NCI-H2107 (cell line): ENCODE data around the gene LGR5.
"Not testable (repeated sequence)": the region's sequence is repeated elsewhere in the genome, so short reads cannot be mapped to it uniquely, and the experiment has no call there.

ENCODE experiments used
- DNase-seq: peaks from one replicate; lab custom pipeline; 2025; lab: John Stamatoyannopoulos, UW

LGR5 gene

GRCh38 chr12:71476513-71476912 lies 36.9 kb downstream of the LGR5 start:
- DNase-seq: no peak

GRCh38 chr12:71477609-71478008 lies 38.0 kb downstream of the LGR5 start:
- DNase-seq: no peak

DNA sequence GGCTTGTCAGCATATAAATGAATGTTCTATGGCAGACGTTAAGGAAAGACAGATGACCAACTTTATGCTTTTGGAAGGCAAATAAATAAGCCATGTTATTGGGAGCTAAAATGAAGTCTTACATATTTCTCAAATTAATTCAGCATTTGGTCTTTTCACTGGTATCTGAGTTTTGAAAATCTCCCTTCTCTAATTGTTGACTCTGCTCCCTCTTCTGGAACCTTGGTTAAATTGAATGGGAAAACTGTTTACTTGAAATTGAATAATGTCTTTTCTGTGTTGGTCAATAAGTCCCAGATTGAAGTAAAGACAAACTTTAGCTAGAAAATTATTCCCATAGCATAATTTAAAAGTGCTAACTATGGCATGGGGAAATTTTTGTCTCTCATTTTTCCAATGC lies 38.7 kb downstream of the LGR5 start:
- DNase-seq: no peak

GRCh38 chr12:71484272-71484905 lies 44.8 kb downstream of the LGR5 start:
- DNase-seq: no peak

DNA sequence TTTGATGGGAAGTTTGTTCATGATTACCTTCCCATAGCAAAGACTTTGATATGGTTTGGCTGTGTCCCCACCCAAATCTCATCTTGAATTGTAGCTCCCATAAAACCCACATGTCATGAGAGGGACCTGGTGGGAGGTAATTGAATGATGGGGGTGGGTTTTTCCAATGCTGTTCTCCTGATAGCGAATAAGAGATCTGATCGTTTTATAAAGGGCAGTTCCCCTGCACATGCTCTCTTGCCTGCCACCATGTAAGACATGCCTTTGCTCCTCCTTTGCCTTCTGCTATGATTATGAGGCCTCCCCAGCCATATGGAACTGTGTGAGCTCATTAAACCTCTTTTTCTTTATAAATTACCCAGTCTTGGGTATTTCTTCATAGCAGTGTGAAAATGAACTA lies 51.2 kb downstream of the LGR5 start:
- DNase-seq: not testable (repeated sequence)

DNA sequence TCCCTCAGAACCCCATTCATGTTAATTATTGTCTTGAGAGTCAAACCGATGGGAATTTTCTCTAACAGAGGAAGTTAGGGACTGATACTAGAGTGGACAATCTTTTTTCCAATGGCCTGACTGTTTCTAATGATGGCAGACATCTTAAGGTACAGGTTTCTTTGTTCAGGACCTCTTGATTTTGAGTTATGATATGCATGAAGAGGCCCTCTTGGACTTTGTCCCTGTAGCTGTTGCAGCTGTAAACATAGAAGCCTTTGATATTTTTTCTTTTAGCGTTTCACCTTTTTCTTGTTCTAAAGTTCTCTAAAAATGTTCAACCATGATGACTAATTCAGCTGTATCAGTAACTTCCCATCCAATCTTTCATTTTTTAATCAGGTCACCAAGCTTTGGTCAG lies 53.0 kb downstream of the LGR5 start:
- no peak for DNase-seq

DNA sequence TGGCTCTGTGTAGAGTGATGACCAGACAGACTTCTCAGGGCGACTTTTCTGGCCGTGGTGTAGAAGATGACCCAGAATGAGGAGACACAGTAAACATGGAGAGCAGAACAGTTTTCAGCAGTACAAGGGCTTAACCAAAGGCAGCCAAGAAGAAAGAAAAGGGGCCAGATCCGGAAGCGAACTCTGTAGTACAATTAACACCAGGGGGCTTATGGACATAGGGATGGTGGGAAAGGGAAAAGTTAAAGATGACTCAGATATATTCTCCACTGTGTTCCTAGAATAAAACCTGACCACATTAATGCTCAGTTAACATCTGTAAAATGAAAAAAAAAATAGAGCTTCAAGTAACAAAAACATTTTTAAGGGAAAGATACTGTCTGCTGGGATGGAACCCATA lies 60.2 kb downstream of the LGR5 start:
- DNase-seq: no peak

GRCh38 chr12:71503579-71504391 lies 64.2 kb downstream of the LGR5 start:
- DNase-seq: peak; percentile 56

DNA sequence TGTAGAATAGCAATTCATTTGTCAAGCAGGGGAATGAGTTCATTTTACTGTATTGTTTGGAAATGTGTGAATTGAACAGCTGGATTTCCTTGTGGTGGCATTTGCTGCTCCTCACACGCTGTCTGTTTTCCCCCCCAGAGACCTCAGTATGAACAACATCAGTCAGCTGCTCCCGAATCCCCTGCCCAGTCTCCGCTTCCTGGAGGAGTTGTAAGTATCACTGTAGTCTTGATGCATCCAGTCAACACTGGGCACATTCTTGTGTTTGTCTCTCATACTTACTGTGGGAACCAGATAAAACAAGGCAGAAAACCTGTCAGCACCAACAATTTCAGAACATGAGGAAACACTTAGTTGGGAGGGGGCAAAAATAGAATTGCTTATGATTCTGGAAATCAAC lies 64.9 kb downstream of the LGR5 start:
- no peak for DNase-seq

DNA sequence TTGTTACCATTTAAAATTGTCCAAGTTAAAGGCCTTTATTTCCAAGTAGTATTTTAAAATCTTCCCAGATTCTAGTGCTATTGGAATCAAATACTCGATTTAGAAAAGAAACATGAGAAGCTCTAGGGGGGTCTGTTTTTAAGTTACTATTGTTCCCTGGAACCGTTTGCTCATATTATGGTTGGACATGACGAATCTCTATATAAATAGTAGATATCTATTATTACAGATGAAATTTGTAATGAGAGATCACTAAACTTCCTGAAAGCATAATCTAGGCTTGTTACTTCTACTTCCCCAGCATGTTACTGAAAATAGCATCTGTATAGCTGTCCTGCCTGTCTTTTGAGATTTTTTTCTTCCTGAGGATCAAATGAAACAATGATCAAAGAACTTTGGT lies 70.1 kb downstream of the LGR5 start:
- no peak for DNase-seq

GRCh38 chr12:71517145-71517846 lies 77.7 kb downstream of the LGR5 start:
- no peak for DNase-seq

DNA sequence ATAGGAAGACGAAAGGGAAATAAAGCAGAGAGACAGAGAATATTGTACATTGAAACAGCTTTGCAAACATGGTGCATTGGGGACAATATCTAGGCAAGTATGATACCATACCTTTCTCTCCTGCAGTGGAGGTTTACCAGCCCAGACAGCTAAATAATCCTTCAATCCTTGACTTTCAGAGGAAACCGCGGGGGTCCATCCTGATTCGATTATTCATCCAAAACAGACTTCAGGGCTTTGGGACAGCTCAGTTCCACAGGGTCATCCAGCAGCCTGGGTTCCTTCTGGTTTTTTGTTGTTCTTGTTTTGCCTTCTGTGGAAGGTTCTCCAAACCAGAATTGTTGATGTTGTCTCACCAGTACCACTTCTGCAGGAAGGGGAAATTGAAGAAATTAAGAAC lies 81.5 kb downstream of the LGR5 start:
- no peak for DNase-seq

DNA sequence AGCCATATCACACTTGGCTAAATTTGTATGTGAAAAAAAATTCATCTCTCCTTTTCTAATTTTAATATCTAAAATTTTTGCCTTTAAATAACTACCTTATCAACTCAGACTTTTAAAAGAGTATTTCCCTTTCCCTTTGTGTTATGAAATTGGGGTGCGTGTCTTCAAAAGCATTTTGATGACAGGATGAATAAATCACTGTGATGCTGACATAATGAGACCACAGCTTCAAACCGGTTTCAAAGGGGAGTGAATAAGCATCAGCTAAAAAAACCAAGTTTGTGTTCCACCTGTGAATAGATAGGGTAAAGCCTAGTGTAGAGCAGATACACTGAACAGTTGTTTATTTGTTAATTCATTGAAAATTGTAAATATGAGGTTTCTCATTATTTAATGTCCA lies 85.0 kb downstream of the LGR5 start:
- no peak for DNase-seq

GRCh38 chr12:71533703-71534102 lies 94.1 kb downstream of the LGR5 start:
- no peak for DNase-seq

DNA sequence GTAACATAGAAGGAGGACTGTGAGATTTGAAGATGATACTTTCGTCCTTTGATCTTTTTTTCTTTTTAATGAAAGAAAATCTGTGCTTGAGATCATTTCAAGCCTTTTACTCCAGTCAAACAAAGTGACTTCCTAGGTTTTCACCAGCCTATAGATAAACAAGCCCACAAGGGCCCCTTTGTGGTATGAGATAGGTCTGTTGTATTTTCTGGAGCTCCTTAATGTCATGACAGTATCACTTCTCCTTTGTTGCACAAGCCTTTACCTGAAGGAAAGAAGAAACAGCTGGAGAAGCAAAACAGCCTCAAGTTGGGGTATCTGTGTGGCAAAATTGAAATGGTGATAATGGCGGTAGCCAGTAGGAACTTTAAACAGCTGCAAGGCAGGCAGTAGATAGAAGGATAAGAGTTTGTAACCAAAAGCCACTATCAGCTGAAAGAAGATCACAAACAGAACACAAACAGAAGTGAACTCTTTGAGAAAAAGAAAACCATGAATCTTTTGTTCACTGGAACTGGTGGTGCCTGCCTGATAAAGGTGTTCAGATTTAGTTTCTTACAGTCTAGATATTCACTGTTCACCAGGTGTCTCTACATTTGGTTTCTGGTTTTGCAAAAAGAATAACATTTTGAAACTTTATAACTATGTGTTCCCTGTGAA lies 96.8 kb downstream of the LGR5 start:
- no peak for DNase-seq

DNA sequence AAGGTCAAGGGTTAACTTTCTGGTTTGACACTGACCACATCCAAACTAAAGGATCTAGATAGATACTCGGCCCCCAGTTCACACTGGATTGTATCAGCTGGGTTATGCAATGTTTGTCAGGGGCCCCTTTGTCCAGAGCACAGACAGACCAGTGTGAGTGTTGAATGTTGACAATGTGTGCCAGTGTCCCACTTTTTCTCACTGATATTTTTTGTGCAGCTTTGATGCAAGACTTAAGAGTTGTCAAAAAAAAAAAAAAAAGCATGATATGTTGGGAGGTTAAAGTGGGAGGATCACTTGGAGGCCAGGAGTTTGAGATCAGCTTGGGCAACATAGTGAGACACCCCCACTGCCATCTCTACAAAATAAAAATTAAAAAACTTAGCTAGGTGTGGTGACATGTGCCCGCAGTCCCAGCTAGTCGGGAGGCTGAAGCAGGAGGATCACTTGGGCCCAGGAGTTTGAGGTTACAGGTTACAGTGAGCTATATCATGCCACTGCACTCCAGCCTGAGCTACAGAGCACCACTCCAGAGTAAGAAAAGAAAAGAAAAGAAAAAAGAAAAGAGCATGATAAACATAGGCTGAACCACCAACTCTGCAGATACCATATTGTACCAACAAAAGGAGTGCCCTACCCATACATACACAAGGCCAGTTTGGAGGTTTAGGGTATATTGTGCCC lies 97.5 kb downstream of the LGR5 start:
- no peak for DNase-seq

GRCh38 chr12:71538807-71539206 lies 99.2 kb downstream of the LGR5 start:
- DNase-seq: no peak

GRCh38 chr12:71541583-71541982 lies 102.0 kb downstream of the LGR5 start:
- DNase-seq: no peak

- no peak for DNase-seq
Measured at GRCh38 chr12:71546322-71546861, 106.8 kb downstream of the LGR5 start.

GRCh38 chr12:71548893-71549292 lies 109.3 kb downstream of the LGR5 start:
- DNase-seq: no peak

DNA sequence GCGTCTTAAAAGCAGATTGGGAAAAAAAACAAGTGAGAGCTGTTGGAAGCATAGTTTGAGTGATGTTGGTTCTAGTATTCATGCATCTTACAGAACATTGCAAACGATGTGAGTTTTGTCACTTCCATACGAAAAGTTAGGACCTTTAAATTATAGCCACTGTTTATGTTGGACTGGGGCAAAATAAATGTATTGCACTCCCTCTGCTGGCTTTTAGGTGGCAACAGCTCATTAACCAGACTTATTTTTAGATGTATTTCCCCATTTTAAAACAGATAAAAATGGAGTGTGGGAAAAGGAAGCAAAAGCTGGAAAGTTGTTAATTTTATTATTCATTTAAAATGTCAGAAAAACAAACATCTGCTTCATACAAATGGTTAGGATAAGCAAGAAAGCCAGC lies 111.9 kb downstream of the LGR5 start:
- DNase-seq: no peak
